HepG2 (cell line): Measurements from ENCODE around the gene SRP68. TPM values are rescaled to one million over a fixed set of nuclear protein-coding genes. Genes with fewer than 3 reads are reported as not detected.

ENCODE experiments used
- CBX1 ChIP-seq: IDR thresholded peaks from one replicate; pipeline ENCODE4 v1.6.1; 2016; ENCODE audit warnings: antibody characterized with exemption, low read depth
- CREBL2 ChIP-seq: sonication (generic); formaldehyde crosslinking; IDR thresholded peaks from 2 replicates; pipeline ENCODE4 v1.8.1; 2023; ENCODE audit warnings: missing genetic modification reagents, mild to moderate bottlenecking, borderline replicate concordance
- CREM ChIP-seq, 2 experiments: sonication (generic) in 1 of 2; formaldehyde crosslinking in 1 of 2; IDR thresholded peaks; 2 replicates each; pipeline versions ENCODE4 v1.4.0 to v1.6.1; 2016 to 2020; ENCODE audit warnings: antibody characterized with exemption in 1 of 2, mild to moderate bottlenecking in 1 of 2, missing genetic modification reagents in 1 of 2
- DMAP1 ChIP-seq: IDR thresholded peaks from 2 replicates; pipeline ENCODE4 v1.6.1; 2016
- ESRRA ChIP-seq: sonication (generic); formaldehyde crosslinking; IDR thresholded peaks from 2 replicates; pipeline ENCODE4 v1.5.1; 2020; ENCODE audit warnings: mild to moderate bottlenecking, low read depth, missing genetic modification reagents
- HDAC6 ChIP-seq: fragments of 200-600 bp; sonication (generic); IDR thresholded peaks from 2 replicates; pipeline ENCODE4 v1.7.0; 2017; ENCODE audit warnings: mild to moderate bottlenecking, antibody characterized with exemption, low read length, low read depth
- MED1 ChIP-seq: sonication (generic); formaldehyde crosslinking; IDR thresholded peaks from 2 replicates; pipeline ENCODE4 v1.4.0; 2020; ENCODE audit warnings: missing genetic modification reagents
- NFKBIZ ChIP-seq: IDR thresholded peaks from 2 replicates; pipeline ENCODE4 v1.6.1; 2018; ENCODE audit warnings: missing genetic modification reagents, missing compliant biosample characterization
- PTBP1 ChIP-seq: fragments of 200-400 bp; formaldehyde crosslinking; IDR thresholded peaks from 2 replicates; pipeline ENCODE4 v1.6.1; 2018; ENCODE audit warnings: low read length, low read depth; ENCODE audit not compliant: poor library complexity, severe bottlenecking
- THAP9 ChIP-seq: sonication (generic); formaldehyde crosslinking; IDR thresholded peaks from 2 replicates; pipeline ENCODE4; 2020; ENCODE audit warnings: missing genetic modification reagents, mild to moderate bottlenecking, borderline replicate concordance
- THYN1 ChIP-seq: sonication (generic); formaldehyde crosslinking; IDR thresholded peaks from 2 replicates; pipeline ENCODE4 v1.8.1; 2023; ENCODE audit warnings: low read depth, mild to moderate bottlenecking, moderate library complexity, missing genetic modification reagents, borderline replicate concordance
- YY1 ChIP-seq: IDR thresholded peaks from 2 replicates; pipeline ENCODE4 v1.6.1; 2011; ENCODE audit warnings: low read length, low read depth, moderate library complexity, mild to moderate bottlenecking; ENCODE audit not compliant: insufficient read depth, insufficient replicate concordance
- ZKSCAN8 ChIP-seq: IDR thresholded peaks from 2 replicates; pipeline ENCODE4 v1.6.1; 2016; ENCODE audit warnings: borderline replicate concordance, missing genetic modification reagents, missing compliant biosample characterization
- ZNF251 ChIP-seq: sonication (generic); formaldehyde crosslinking; IDR thresholded peaks from 2 replicates; pipeline ENCODE4 v1.9.0; 2021; ENCODE audit warnings: mild to moderate bottlenecking, missing genetic modification reagents
- ZNF510 ChIP-seq: sonication (generic); formaldehyde crosslinking; IDR thresholded peaks from 2 replicates; pipeline ENCODE4 v1.4.0; 2020; ENCODE audit warnings: low read depth, mild to moderate bottlenecking, missing genetic modification reagents
- ZNF572 ChIP-seq: sonication (generic); formaldehyde crosslinking; IDR thresholded peaks from 2 replicates; pipeline ENCODE4 v1.5.1; 2020; ENCODE audit warnings: mild to moderate bottlenecking, missing genetic modification reagents
- ZNF709 ChIP-seq: sonication (generic); formaldehyde crosslinking; IDR thresholded peaks from 2 replicates; pipeline ENCODE4 v1.5.0; 2020; ENCODE audit warnings: mild to moderate bottlenecking, missing genetic modification reagents
- ZNF761 ChIP-seq: sonication (generic); formaldehyde crosslinking; conservative IDR thresholded peaks from 2 replicates; pipeline ENCODE4 v1.4.0; 2020; ENCODE audit warnings: mild to moderate bottlenecking, missing genetic modification reagents
- ZNF781 ChIP-seq: sonication (generic); formaldehyde crosslinking; IDR thresholded peaks from 2 replicates; pipeline ENCODE4 v1.5.1; 2020; ENCODE audit warnings: borderline replicate concordance, mild to moderate bottlenecking, missing genetic modification reagents; ENCODE audit errors: not compliant biosample characterization
- ZNF841 ChIP-seq: sonication (generic); formaldehyde crosslinking; IDR thresholded peaks from 2 replicates; pipeline ENCODE4 v1.8.1; 2023; ENCODE audit warnings: missing genetic modification reagents, borderline replicate concordance
- polyA plus RNA-seq, 8 experiments: library from polyadenylated mRNA; depleted of rRNA in 3 of 8; stranded (reverse) in 7 of 8; unstranded in 1 of 8; fragments of >200 nt; fragmentation: Illumina TruSeq in 4 of 8; extraction: Trizol in 4 of 8; gene quantifications; 2 replicates each; pipeline versions ENCODE4 v1.2.1 to v1.2.3, GENCODE V29; 2011 to 2016; ENCODE audit warnings: low read depth in 4 of 8, missing spikeins in 1 of 8, mixed read lengths in 1 of 8; ENCODE audit not compliant: insufficient read depth in 1 of 8
- total RNA-seq, 5 experiments: library from RNA; depleted of rRNA; stranded (reverse); fragments of >200 nt; fragmentation: Illumina TruSeq; extraction: Trizol; gene quantifications; 2 replicates each; pipeline ENCODE4 v1.2.3, GENCODE V29; 2016; ENCODE audit warnings: low read depth in 1 of 5
- TF ChIP-seq, protein P1 (sequence below): sonication (generic); formaldehyde crosslinking; IDR thresholded peaks from 2 replicates; pipeline ENCODE4 v1.9.0; 2021; ENCODE audit warnings: missing genetic modification reagents, mild to moderate bottlenecking, borderline replicate concordance
- TF ChIP-seq, protein P2 (sequence below): sonication (generic); formaldehyde crosslinking; IDR thresholded peaks from 2 replicates; pipeline ENCODE4 v1.9.0; 2021; ENCODE audit warnings: missing genetic modification reagents, borderline replicate concordance

Gene SRP68
- total and polyA plus RNA-seq, 2 of the 13 experiments (the other 11 are each of a cell fraction or from before 2014, with no cell fraction given), result 39.8 to 74.3 TPM

- TF ChIP-seq THYN1 (CRISPR knock-in tag), result no peak
- TF ChIP-seq PTBP1, result no peak
- no peak for TF ChIP-seq ZNF251 (CRISPR knock-in tag)
- TF ChIP-seq THAP9 (CRISPR knock-in tag), result peak; percentile 69
- TF ChIP-seq ZKSCAN8 (CRISPR knock-in tag), result 0 out of 2 replicates have a peak, but pooled peaks have one; percentile 35
- no peak for TF ChIP-seq ESRRA
- TF ChIP-seq ZNF781, result no peak
- no peak for TF ChIP-seq CREBL2 (CRISPR knock-in tag)
- TF ChIP-seq CREM (IDR thresholded peaks at IDR 0.05), result no peak
- TF ChIP-seq CREM (CRISPR knock-in tag; IDR thresholded peaks at IDR 0.05), result no peak
- peak; percentile 27; the same call in 1 of the 2 replicates for TF ChIP-seq ZNF572 (CRISPR knock-in tag)
- 0 out of 2 replicates have a peak, but pooled peaks have one; percentile 65 for TF ChIP-seq MED1
- no peak for TF ChIP-seq YY1
- TF ChIP-seq HDAC6, result no peak
- 0 out of 2 replicates have a peak, but pooled peaks have one; percentile 31 for TF ChIP-seq DMAP1 (CRISPR knock-in tag)
- no peak for TF ChIP-seq ZNF841 (CRISPR knock-in tag)
- 0 out of 2 replicates have a peak, but pooled peaks have one; percentile 23 for TF ChIP-seq ZNF761 (CRISPR knock-in tag)
- TF ChIP-seq, protein P1, sequence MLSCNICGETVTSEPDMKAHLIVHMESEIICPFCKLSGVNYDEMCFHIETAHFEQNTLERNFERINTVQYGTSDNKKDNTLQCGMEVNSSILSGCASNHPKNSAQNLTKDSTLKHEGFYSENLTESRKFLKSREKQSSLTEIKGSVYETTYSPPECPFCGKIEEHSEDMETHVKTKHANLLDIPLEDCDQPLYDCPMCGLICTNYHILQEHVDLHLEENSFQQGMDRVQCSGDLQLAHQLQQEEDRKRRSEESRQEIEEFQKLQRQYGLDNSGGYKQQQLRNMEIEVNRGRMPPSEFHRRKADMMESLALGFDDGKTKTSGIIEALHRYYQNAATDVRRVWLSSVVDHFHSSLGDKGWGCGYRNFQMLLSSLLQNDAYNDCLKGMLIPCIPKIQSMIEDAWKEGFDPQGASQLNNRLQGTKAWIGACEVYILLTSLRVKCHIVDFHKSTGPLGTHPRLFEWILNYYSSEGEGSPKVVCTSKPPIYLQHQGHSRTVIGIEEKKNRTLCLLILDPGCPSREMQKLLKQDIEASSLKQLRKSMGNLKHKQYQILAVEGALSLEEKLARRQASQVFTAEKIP (CRISPR knock-in tag), result no peak
- peak; percentile 68 for TF ChIP-seq ZNF709
- TF ChIP-seq CBX1, result no peak
- TF ChIP-seq ZNF510 (CRISPR knock-in tag), result no peak
- no peak for TF ChIP-seq NFKBIZ (CRISPR knock-in tag)
- TF ChIP-seq, protein P2, sequence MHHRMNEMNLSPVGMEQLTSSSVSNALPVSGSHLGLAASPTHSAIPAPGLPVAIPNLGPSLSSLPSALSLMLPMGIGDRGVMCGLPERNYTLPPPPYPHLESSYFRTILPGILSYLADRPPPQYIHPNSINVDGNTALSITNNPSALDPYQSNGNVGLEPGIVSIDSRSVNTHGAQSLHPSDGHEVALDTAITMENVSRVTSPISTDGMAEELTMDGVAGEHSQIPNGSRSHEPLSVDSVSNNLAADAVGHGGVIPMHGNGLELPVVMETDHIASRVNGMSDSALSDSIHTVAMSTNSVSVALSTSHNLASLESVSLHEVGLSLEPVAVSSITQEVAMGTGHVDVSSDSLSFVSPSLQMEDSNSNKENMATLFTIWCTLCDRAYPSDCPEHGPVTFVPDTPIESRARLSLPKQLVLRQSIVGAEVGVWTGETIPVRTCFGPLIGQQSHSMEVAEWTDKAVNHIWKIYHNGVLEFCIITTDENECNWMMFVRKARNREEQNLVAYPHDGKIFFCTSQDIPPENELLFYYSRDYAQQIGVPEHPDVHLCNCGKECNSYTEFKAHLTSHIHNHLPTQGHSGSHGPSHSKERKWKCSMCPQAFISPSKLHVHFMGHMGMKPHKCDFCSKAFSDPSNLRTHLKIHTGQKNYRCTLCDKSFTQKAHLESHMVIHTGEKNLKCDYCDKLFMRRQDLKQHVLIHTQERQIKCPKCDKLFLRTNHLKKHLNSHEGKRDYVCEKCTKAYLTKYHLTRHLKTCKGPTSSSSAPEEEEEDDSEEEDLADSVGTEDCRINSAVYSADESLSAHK (CRISPR knock-in tag), result no peak
These were observed 40.1 kb downstream of the SRP68 start (continued) for GRCh38 chr17:76032073-76032779.
